PC-9 (cell line): ENCODE measurements around the gene RPGRIP1L.

Source experiments
- CTCF ChIP-seq: fragments of 200-600 bp; sonication (generic); conservative IDR thresholded peaks from 2 replicates; pipeline ENCODE4 v1.6.1; 2017; ENCODE audit warnings: mixed run types, antibody characterized with exemption, mild to moderate bottlenecking, moderate library complexity
- EZH2 ChIP-seq: fragments of 200-600 bp; sonication (generic); IDR thresholded peaks from 2 replicates; pipeline ENCODE4 v1.8.0; 2017; ENCODE audit warnings: antibody characterized with exemption, low read depth

GRCh38 chr16:53693320-53693719 lies 10.3 kb downstream of the RPGRIP1L start:
- TF ChIP-seq CTCF (no peak), EZH2 (no peak)
